Fibroblast of mammary gland (primary cell): ENCODE measurements around the gene STAM2.
"Not testable (repeated sequence)": the region's sequence is repeated elsewhere in the genome, so short reads cannot be mapped to it uniquely, and the experiment has no call there.

ENCODE experiments used
- DNase-seq: peaks from one replicate; pipeline ENCODE4 v3.0.0-alpha.2; 2010; ENCODE audit warnings: low read depth
- H3K4me3 ChIP-seq: 2 replicates; pipeline ENCODE4 v1.5.1; 2011; ENCODE audit warnings: low read depth, mild to moderate bottlenecking, low read length, moderate library complexity; ENCODE audit not compliant: control insufficient read depth
- CTCF ChIP-seq: conservative IDR thresholded peaks from 2 replicates; pipeline ENCODE4 v1.5.1; 2011; ENCODE audit warnings: low read depth, low read length, inconsistent platforms; ENCODE audit not compliant: control insufficient read depth, insufficient read depth

STAM2 gene

DNA sequence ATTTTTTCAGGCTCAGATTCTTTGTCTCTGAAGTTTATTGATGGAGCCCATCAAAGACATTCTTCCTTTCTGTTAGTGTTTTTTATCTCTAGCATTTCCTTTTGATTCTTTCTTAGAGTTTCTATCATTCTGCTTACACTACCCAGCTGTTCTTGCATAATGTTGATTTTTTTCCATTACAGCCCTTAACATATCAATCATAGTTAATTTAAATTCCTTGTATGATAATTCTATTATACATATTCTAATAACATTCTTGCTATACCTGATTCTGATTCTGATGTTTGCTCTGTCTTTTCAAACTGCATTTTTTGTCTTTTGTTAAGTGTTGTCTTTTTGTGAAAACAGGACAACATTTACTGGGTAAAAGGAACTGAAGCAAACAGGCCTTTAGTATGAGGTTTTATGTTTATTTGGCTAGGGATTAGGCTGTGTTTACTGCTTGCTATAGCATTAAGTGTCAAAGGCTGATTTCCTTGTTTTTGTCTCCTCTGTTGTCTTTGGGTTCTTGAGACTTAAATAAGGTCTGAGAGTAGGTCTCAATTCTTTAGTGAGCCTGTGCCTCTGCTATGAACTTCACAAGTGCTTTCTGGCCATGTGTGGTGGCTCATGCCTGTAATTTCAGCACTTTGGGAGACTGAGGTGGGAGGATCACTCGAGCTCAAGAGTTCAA, 8.0 kb upstream of the STAM2 start:
- TF ChIP-seq CTCF = no peak
- no peak overlapping the region for H3K4me3 ChIP-seq
- no peak for DNase-seq

DNA sequence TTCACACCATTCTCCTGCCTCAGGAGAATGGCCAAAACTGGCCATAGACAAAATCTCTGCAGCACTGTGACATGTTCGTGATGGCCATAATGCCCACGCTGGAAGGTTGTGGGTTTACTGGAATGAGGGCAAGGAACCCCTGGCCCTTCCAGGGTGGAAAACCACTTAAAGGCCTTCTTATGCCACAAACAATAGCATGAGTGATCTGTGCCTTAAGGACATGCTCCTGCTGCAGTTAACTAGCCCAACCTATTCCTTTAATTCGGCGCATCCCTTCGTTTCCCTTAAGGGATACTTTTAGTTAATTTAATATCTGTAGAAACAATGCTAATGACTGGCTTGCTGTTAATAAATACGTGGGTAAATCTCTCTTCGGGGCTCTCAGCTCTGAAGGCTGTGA, 2.1 kb upstream of the STAM2 start:
- not testable (repeated sequence) for H3K4me3 ChIP-seq, DNase-seq

- peak; percentile 24 for DNase-seq
- TF ChIP-seq CTCF = no peak
- peak overlapping the region; percentile 80 for H3K4me3 ChIP-seq
These were observed 651 bp upstream of the STAM2 start for GRCh38 chr2:152176113-152176714.

- no peak for TF ChIP-seq CTCF
- H3K4me3 ChIP-seq = peak overlapping the region; percentile 80
- no peak for DNase-seq
These were observed 573 bp downstream of the STAM2 start for GRCh38 chr2:152175012-152175367.

DNA sequence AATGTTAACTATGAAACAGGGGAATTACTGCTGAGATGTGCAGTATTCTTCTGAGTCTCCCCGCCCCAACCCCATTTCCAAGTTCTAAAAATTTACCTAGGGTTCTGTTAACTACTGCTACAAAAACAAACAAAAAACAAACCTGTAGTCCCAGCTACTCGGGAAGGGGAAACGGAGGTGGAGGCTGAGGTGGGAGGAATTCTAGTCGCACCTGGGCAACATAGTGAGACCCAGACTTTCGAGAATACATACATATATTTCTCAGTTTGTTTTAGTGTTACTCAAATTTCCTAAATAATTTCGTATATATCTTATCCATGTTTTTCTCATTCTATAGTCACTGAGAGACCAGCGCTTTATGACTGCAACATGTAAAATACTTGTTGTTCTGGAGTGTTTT, 989 bp downstream of the STAM2 start:
- H3K4me3 ChIP-seq = peak overlapping the region; percentile 80
- no peak for TF ChIP-seq CTCF
- DNase-seq = no peak

GRCh38 chr2:152173831-152174230, 1.7 kb downstream of the STAM2 start:
- DNase-seq = no peak
- H3K4me3 ChIP-seq = no peak overlapping the region

GRCh38 chr2:152172201-152172785, 3.3 kb downstream of the STAM2 start:
- H3K4me3 ChIP-seq = not testable (repeated sequence)
- DNase-seq = peak; percentile 36

More at GRCh38 chr2:152173831-152174230, 1.7 kb downstream of the STAM2 start:
- no peak for TF ChIP-seq CTCF
